ENCODE results near the gene OPN1MW2.
"Not testable (repeated sequence)": the region's sequence is repeated elsewhere in the genome, so short reads cannot be mapped to it uniquely, and the experiment has no call there.

OPN1MW2 gene

DNA sequence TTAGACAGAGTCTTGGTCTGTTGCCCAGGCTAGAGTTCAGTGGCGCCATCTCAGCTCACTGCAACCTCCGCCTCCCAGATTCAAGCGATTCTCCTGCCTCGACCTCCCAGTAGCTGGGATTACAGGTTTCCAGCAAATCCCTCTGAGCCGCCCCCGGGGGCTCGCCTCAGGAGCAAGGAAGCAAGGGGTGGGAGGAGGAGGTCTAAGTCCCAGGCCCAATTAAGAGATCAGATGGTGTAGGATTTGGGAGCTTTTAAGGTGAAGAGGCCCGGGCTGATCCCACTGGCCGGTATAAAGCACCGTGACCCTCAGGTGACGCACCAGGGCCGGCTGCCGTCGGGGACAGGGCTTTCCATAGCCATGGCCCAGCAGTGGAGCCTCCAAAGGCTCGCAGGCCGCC, at the start of gene OPN1MW2:
Gene OPN1MW2, plus strand, starts transcription at position 301 of the 400 bp plus-strand sequence. Its CDS starts 60 bp downstream, at position 361.
- DNase-seq: not testable (repeated sequence)

DNA sequence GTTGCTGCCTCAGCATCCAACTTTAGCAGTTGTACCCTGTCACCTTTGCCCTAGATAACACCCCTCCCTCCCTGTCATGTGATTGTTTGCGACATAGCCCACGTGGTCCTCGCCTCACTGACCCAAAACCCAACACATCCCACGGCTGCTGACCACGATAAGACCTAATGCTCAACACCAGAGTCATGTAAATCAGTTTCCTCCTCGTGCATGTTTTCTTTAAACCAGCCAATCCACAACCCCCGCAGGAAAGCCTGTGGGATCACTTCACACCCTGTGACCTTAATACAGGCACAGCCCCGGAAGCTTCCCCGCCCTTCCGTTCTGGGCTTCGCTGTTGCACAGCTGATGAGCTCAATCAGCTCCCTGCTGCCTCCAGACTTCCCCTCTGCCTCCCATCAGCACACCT, 47.0 kb upstream of the OPN1MW2 start:
- not testable (repeated sequence) for DNase-seq

DNA sequence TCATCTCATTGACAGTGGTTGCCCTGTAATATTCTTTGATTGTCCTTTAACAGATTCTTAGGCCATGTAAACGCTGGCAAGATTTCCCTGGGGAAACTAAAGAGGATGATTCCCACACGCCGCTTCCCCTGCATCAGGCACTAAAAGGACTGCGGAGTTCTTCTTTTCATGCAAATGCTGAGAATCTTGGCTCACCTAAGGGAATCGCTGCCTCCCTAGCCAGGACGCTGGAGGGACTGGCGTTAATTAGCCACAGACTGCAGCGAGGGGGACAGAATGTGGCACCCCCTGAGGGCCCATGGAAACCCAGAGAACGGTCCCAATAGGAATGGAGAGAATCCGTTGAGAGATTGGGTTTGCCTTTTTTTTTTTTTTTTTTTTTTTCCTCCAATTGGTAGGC, 45.2 kb upstream of the OPN1MW2 start:
- not testable (repeated sequence) for DNase-seq

DNA sequence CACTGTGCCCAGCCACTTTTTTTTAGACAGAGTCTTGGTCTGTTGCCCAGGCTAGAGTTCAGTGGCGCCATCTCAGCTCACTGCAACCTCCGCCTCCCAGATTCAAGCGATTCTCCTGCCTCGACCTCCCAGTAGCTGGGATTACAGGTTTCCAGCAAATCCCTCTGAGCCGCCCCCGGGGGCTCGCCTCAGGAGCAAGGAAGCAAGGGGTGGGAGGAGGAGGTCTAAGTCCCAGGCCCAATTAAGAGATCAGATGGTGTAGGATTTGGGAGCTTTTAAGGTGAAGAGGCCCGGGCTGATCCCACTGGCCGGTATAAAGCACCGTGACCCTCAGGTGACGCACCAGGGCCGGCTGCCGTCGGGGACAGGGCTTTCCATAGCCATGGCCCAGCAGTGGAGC, 37.3 kb upstream of the OPN1MW2 start, which contains the start of gene OPN1MW:
Gene OPN1MW, plus strand, starts transcription at position 301 of the 400 bp plus-strand sequence. Its CDS starts 82 bp downstream, at position 383.
- DNase-seq: not testable (repeated sequence)

DNA sequence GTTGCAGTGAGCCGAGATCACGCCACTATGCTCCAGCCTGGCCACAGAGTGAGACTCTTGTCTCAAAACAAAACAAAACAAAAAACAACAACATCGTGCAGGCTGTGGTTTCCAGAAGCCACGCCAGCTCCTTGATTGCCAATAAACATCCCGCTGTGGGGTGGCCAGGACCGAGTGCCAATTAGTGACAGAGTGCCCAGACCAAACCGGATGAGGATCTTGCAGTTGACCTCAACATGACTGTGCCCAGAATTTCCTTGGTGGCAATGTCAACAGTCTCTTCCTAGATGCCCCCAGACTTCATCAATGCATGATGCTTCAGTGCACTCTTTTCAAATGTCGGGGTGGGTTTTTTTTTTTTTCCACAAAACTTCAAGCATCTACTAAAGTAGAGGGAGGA, 35.8 kb upstream of the OPN1MW2 start:
- not testable (repeated sequence) for DNase-seq

DNA sequence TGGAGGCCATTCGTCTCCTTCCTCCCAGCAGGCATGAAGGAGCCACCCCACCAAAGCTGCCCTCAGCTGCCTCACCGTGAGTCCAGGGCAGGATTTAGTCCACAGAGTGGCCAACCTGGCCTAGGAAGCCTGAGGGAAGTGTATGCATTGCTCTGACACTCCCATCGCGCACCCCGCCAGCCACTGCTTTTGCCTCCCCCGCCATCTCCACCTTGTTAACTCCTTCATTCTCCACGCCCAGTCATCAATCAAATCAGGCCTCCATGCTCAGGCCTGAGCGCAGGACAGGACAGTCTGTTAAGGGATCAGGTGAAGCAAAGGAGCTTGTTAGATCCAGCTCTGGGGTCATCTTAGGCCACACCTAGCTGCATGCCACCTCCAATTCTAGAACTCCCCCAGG, 26.7 kb upstream of the OPN1MW2 start:
- not testable (repeated sequence) for DNase-seq

DNA sequence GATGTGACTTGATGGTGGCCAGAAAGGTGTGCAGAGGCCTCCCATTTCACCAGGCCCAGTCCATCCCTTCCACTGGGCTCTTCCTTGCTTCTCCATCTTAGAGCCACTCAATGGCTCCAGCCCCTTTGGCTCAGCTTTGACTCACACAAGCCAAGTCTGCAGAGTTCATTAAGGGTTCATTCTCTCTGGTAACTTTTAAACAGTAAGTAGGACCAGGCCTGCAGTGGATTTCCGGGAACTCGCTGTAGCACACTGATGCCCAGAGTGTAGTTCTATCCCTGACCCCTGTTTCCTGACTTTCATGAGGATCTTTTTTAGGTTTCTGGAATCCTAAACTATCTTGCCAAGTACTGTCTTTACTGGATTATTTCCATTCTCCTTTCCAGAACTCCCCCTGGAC, 25.2 kb upstream of the OPN1MW2 start:
- DNase-seq: not testable (repeated sequence)

DNA sequence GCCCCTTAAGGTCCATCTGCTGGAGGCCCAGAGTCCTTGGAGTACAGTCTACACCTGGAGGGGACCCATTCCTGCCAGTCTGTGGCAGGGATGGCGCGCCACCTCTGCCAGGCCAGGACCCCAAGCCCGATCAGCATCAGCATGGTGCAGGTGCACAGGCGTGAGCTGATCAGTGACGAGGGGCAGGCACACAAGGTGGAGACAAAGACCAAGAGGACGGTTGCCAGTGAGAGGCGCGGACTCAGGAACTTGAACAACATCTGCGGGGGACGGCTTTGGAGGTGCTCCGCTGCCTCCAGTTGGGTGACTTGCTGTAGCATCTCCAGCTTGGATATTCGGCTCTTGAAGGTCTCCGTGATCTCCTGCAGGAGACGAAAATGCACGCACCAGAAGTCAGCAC, 23.1 kb upstream of the OPN1MW2 start:
- DNase-seq: not testable (repeated sequence)

DNA sequence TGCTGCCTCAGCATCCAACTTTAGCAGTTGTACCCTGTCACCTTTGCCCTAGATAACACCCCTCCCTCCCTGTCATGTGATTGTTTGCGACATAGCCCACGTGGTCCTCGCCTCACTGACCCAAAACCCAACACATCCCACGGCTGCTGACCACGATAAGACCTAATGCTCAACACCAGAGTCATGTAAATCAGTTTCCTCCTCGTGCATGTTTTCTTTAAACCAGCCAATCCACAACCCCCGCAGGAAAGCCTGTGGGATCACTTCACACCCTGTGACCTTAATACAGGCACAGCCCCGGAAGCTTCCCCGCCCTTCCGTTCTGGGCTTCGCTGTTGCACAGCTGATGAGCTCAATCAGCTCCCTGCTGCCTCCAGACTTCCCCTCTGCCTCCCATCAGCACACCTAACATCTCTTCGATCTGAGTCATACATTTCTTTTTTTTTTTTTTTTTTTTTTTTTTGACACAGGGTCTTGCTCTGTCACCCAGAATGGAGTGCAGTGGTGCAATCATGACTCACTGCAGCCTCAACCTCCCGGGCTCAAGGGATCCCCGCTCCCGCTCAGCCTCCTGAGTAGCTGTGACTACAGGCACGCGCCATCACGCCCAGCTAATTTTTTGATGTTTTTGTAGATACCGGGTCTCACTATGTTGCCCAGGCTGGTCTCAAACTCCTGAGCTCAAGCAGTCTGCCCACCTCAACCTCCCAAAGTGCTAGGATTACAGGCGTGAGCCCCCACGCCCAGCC, 9.7 kb upstream of the OPN1MW2 start:
- not testable (repeated sequence) for DNase-seq

DNA sequence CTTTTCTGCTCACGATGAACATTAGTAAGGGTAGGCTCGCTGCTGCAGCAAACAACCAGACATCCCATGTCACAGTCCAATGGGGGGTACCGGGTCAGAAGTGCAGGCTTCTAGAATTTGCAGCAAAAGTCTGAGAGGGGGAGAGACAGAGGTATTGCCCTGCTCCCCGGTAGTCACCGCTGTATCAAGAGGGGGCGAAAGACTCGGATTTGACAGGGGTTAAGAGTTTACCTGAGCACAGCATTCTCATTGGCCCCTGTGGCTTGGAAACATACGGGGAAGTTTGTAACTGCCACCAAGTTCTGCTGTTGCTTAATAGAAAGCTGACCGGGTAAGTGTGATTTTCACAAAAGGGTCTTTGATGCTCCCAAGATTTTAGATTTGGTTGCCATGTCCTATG, 8.5 kb upstream of the OPN1MW2 start:
- not testable (repeated sequence) for DNase-seq

DNA sequence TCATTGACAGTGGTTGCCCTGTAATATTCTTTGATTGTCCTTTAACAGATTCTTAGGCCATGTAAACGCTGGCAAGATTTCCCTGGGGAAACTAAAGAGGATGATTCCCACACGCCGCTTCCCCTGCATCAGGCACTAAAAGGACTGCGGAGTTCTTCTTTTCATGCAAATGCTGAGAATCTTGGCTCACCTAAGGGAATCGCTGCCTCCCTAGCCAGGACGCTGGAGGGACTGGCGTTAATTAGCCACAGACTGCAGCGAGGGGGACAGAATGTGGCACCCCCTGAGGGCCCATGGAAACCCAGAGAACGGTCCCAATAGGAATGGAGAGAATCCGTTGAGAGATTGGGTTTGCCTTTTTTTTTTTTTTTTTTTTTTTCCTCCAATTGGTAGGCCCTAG, 8.1 kb upstream of the OPN1MW2 start:
- not testable (repeated sequence) for DNase-seq

DNA sequence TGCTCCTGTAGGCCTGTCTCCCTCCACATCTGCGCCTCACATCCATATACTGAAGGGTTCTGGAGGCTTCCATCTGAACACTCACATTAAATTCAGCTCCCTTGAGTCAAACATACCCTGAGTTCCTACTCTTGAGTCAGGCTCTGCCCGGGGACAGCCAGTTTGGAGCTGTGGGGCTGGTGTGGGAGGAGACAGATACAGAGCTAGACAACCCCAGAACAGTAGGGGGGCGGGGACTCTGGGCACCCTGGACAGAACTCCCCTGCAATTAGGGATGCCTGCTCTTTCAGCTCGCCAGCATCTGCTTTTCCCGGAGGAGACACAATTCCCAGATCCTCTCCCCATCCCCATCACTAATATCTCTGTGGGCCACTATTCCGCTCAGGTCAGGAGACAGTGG, 5.7 kb downstream of the OPN1MW2 start:
- not testable (repeated sequence) for DNase-seq

DNA sequence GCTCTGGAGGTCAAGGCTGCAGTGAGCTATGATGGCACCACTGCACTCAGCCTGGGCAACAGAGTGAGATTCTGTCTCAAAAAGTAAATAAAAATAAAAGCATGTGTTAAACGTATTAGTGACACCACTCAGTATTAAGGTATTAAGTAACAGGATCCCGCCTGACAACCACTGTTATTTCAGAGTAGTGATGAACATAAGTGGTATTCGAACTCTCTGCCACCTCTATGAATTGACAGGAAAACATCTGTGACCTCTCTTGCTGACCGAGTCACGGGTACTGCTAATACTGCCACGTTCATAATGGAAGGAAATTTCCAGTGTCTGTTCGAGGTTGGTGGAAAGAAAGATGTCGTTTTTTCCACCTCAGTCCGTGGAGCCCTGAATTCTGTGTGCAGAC, 7.2 kb downstream of the OPN1MW2 start:
- DNase-seq: not testable (repeated sequence)

DNA sequence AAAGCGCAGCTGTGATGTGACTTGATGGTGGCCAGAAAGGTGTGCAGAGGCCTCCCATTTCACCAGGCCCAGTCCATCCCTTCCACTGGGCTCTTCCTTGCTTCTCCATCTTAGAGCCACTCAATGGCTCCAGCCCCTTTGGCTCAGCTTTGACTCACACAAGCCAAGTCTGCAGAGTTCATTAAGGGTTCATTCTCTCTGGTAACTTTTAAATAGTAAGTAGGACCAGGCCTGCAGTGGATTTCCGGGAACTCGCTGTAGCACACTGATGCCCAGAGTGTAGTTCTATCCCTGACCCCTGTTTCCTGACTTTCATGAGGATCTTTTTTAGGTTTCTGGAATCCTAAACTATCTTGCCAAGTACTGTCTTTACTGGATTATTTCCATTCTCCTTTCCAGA, 11.9 kb downstream of the OPN1MW2 start:
- DNase-seq: not testable (repeated sequence)

DNA sequence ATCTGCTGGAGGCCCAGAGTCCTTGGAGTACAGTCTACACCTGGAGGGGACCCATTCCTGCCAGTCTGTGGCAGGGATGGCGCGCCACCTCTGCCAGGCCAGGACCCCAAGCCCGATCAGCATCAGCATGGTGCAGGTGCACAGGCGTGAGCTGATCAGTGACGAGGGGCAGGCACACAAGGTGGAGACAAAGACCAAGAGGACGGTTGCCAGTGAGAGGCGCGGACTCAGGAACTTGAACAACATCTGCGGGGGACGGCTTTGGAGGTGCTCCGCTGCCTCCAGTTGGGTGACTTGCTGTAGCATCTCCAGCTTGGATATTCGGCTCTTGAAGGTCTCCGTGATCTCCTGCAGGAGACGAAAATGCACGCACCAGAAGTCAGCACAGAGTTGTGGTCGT, 14.1 kb downstream of the OPN1MW2 start:
- not testable (repeated sequence) for DNase-seq

DNA sequence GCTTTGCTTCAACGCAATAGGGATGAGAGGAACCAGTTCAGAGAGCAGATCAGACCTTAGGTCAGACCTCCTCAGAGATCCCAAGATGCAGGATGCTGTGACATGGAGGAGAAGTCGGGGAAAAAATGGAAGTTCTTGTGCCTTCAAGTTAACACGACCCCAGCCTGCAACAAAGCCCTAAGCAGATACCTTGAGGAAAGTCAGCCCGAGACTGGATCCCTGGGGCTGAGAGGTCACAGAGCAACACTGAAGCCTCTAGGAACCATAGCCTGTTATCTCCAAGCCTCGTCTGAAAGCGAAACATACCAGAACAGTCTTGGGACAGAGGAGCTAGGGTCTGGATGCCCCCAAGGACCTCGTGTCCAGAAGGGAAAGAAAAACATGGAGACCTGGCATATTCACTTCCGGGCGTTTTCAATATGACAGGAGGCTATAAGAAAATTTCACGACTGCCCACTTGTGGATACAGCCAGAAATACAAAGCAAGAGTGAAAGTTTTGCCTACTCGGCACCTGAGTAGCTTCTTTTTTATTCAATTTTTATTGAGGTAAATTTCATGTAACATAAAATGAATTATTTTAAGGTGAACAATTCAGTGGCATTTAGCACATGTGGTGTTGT, 19.5 kb downstream of the OPN1MW2 start:
- DNase-seq: not testable (repeated sequence)

DNA sequence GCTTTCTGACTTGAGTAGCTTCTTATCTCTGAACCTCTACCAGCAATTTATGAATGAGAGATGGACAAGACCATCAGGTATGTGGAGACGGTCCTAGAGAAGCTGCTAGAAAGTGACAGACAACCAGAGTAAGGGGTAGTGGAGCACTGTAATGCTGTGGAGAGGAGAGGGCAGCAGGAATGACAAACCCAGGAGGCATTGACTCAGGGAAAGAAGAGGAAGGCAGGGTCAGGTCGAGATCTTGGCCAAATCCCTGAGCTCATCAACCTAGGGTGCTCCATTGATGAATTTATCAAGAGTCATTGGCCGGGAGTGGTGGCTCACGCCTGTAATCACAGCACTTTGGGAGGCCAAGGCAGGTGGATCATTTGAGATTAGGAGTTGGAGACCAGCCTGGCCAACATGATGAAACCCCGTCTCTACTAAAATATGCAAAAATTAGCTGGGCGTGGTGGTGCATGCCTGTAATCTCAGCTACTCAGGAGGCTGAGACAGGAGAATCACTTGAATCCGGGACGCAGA, 20.5 kb downstream of the OPN1MW2 start:
- not testable (repeated sequence) for DNase-seq

DNA sequence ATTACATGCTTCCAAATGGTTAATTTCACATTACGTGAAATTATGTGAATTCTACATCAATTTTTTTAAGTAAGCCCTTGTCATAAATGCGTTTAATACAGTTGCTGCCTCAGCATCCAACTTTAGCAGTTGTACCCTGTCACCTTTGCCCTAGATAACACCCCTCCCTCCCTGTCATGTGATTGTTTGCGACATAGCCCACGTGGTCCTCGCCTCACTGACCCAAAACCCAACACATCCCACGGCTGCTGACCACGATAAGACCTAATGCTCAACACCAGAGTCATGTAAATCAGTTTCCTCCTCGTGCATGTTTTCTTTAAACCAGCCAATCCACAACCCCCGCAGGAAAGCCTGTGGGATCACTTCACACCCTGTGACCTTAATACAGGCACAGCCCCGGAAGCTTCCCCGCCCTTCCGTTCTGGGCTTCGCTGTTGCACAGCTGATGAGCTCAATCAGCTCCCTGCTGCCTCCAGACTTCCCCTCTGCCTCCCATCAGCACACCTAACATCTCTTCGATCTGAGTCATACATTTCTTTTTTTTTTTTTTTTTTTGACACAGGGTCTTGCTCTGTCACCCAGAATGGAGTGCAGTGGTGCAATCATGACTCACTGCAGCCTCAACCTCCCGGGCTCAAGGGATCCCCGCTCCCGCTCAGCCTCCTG, 28.0 kb downstream of the OPN1MW2 start:
- DNase-seq: not testable (repeated sequence)

DNA sequence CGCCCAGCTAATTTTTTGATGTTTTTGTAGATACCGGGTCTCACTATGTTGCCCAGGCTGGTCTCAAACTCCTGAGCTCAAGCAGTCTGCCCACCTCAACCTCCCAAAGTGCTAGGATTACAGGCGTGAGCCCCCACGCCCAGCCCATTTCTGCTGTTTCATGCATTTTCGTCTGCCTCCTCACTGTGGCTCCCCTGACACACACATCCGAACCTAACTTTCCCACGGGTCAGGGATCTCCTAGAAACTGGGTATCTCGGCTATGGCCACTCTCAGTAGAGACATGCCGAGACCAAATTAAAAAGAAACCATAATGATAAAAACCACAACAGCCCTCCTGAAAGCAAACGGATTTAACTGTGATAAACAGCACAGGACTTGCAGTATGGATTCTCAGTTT, 28.5 kb downstream of the OPN1MW2 start:
- not testable (repeated sequence) for DNase-seq

DNA sequence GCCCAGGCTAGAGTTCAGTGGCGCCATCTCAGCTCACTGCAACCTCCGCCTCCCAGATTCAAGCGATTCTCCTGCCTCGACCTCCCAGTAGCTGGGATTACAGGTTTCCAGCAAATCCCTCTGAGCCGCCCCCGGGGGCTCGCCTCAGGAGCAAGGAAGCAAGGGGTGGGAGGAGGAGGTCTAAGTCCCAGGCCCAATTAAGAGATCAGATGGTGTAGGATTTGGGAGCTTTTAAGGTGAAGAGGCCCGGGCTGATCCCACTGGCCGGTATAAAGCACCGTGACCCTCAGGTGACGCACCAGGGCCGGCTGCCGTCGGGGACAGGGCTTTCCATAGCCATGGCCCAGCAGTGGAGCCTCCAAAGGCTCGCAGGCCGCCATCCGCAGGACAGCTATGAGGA, 37.7 kb downstream of the OPN1MW2 start, which contains the start of gene OPN1MW3:
Gene OPN1MW3, plus strand, starts transcription at position 301 of the 400 bp plus-strand sequence. Its CDS starts 38 bp downstream, at position 339.
- DNase-seq: not testable (repeated sequence)

DNA sequence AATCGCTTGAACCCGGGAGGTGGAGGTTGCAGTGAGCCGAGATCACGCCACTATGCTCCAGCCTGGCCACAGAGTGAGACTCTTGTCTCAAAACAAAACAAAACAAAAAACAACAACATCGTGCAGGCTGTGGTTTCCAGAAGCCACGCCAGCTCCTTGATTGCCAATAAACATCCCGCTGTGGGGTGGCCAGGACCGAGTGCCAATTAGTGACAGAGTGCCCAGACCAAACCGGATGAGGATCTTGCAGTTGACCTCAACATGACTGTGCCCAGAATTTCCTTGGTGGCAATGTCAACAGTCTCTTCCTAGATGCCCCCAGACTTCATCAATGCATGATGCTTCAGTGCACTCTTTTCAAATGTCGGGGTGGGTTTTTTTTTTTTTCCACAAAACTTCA, 39.2 kb downstream of the OPN1MW2 start:
- not testable (repeated sequence) for DNase-seq

DNA sequence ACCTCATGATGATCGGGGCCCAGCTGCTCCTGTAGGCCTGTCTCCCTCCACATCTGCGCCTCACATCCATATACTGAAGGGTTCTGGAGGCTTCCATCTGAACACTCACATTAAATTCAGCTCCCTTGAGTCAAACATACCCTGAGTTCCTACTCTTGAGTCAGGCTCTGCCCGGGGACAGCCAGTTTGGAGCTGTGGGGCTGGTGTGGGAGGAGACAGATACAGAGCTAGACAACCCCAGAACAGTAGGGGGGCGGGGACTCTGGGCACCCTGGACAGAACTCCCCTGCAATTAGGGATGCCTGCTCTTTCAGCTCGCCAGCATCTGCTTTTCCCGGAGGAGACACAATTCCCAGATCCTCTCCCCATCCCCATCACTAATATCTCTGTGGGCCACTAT, 43.5 kb downstream of the OPN1MW2 start:
- DNase-seq: not testable (repeated sequence)

DNA sequence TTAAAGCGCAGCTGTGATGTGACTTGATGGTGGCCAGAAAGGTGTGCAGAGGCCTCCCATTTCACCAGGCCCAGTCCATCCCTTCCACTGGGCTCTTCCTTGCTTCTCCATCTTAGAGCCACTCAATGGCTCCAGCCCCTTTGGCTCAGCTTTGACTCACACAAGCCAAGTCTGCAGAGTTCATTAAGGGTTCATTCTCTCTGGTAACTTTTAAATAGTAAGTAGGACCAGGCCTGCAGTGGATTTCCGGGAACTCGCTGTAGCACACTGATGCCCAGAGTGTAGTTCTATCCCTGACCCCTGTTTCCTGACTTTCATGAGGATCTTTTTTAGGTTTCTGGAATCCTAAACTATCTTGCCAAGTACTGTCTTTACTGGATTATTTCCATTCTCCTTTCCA, 49.7 kb downstream of the OPN1MW2 start:
- DNase-seq: not testable (repeated sequence)

Data from NCI-H2171 (cell line).